HG03432 (cell line): ENCODE measurements around the gene CSMD2.

Source experiments
- ATAC-seq: cut with Tn5 transposase; IDR thresholded peaks from one replicate; pipeline ENCODE4 v1.9.1; 2021; ENCODE audit warnings: mild to moderate bottlenecking, moderate library complexity; ENCODE audit not compliant: unreplicated experiment

Gene CSMD2

DNA sequence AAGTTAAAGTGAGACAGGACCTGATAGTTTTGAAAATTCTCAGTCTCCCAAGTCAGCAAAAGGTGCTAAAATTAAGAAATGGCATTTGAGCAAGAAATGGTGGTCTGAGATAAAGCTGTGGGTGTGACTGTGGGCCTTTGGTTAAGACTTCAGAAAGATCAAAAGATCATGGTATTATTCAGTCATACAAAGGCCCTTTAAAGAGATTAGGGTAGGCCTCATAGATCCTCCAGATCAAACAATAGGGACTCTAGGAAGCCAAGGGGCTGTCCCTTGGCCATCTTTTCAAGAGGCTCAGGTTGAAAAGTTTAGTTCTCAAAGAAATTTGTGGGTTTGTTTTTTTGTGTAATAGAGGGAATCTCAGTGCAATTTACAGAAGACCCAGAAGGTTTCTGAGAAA, 292.8 kb downstream of the CSMD2 start:
- ATAC-seq: no peak

DNA sequence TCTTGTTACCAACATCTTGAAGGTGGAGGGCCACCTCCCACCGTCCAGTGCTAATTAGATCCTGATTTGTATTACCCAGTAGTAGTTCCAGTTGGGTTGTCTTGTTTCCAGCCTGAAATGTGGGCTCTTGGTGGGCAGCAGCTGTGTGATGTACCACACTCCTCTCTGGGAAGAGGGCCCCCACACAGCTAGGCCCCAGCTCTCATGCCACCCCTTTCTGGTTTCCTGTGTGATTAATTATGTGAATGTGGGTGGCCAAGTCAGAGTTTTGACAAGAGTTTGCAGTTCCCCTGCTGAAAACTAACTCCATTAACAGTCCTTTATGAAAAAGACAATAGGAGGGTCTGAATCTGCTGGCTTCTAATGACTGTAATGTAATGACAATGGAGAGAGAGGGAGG, 297.3 kb downstream of the CSMD2 start:
- no peak for ATAC-seq

DNA sequence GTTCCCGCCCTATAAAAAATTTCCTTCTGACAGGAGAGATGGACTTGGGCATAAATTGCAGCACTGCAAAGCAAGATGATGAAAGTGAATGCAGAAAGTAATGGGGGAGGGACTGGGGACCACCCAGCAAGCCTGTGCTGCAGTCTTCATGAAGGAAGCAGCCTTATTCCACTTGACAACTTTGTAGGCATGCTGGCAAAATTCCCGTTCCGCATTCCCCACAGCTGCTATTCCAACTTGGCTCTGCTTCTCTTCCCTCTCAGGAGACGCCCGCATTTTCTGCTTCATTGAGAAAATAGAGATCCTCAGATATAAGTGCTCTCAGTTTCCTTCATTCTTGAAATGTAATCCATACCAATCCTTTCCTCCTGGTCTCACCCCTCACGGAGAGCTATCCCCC, 298.7 kb downstream of the CSMD2 start:
- no peak for ATAC-seq

DNA sequence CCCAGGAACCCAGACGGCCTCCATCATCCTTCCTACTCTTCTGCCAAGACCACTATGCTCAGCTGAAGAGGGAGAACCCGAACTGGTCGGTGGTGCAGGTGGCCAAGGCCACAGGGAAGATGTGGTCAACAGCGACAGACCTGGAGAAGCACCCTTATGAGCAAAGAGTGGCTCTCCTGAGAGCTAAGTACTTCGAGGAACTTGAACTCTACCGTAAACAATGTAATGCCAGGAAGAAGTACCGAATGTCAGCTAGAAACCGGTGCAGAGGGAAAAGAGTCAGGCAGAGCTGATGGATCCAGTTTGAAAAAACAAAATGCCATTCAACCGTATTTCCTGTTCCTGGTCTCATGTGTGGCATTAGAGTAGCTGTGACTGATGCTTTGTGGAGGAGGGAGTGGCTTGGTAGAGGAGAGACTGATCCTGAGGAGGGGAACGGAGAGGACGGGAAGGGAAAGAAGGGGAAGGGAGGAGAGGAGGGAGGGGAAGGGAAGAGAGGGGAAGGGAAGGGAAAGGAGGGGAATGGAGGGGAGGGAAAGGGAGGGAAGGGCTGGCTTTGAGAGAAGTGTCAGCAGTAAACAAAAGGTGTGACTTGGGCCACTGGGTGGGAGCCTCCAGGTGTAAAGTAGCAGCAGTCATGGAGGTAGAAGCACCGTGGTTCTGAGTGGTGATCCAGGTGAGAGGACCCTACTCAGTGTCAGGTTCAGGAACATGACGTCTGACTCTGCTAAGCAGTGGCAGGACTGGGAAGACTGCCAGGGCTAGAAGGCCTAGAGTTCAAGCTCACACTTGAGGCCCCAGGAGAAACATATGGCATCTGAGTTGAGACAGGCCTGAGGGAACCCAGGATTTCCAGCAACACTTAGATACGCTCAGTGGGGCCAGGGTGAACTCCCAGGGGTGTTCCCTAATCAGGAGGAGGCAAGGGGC, 300.3 kb downstream of the CSMD2 start:
- ATAC-seq: no peak

DNA sequence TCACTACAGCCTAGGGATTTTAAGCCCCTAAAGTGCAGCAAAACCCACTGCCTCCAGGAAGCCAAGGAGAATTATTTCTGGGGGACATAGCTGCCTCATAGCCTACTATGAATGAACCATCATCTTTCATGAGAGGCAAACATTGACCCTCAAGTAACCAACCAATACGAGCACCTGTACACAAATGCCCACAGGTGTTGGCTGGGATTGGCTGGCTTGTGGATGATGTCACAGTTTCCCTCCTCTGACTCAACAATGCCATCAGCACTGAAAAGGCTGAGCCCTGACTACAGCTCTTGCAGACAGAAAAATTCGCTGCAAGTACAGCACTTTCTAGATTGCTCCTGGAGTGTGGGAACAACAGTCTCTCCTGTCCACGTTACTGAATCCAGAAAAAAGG, 301.3 kb downstream of the CSMD2 start, which contains the start of gene HMGB4:
TSS of gene HMGB4 (plus strand) at position 301 of the 400 bp plus-strand sequence. CDS start 113 bp downstream, outside the sequence.
- no peak for ATAC-seq

DNA sequence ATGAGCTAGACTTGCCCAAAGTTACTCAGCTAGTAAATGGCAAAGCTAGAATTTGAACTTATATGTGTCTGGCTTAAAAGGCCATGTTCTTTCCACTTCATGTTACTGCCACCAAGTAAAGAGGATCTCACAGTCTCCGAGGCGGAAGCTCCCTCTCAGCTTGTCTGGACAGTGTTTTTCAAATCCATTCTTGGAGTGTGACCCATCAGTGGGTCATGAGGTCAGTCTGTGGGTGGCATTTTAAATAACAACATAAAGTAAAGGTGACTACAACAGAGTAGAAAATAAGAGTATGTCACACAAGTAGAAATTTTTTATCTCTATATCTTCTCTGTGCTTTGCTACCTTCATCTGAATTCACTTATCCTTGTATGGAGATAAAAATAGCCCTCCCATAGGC, 304.4 kb downstream of the CSMD2 start:
- no peak for ATAC-seq

DNA sequence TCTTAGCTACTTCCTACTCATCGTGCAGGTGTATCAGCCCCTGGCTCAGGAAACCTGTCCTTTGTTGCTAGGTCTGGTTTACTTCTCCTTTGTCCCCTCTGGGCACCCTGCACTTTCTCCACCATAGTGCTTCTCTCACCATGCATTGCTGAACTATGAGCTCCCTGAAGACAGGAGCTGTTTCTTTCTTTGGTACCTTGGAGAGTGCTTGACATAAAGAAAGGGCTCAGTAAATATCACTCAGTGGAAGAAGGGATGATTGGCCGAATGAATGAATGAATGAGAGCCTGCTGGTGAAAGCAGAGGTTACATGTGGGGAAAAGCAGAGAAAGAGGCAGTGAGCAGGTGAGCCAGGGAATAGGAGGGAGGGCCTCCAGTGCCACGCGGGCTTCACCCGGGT, 310.9 kb downstream of the CSMD2 start:
- ATAC-seq: no peak

DNA sequence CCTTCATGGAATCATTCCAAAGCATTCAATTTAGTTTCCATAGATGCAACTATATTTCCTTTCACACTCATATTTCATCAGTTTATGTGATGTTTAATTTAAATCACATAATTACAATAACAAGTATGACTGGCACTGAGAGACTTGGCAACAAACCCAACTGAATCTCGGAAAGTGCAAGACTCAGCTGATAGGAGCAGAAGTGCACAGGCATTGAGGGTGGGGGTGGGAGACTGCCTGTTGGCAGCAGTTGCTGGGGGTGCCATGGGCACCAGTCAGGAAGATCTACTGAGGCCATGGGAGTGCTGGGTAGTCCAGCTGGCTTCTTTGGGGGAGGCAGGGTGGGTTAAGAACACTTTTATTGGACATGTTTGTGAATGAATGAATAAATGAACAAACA, 311.6 kb downstream of the CSMD2 start:
- ATAC-seq: no peak

DNA sequence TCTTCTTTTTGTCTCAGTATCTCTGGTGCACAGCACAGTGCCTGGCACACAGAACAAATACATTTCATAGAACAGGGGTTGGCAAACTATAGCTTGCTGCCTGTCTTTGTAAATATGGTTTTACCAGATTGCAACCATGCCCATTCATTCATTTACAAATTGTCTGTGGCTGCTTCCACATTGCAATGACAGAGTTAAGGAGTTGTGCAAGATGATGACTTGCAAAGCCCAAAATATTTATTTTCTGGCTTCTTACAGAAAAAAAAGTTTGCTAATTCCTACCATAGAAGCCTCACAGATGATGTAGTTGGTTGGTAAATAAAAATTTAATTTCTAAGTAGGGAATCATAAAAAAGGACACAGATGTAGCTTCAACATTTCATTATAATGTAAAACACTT, 312.3 kb downstream of the CSMD2 start:
- ATAC-seq: no peak

DNA sequence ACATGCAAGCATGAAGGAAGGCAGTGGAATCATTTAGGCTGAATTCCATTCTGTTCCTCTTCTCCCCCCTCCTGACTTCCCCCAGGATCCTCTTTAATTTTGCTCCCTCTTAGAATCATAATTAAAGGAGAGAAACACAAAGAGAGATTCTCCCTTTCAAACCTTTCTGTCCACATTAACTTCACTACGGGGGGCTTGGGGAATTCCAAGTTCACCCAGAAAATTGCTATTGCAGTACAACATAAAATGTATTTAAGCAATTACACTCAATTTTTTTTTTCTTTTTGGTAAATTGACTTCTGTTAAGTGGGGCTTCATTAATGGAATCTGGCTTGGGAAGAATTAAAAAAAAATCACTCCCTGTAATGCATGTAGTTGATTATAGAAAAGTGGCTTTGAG, 314.5 kb downstream of the CSMD2 start:
- ATAC-seq: no peak

DNA sequence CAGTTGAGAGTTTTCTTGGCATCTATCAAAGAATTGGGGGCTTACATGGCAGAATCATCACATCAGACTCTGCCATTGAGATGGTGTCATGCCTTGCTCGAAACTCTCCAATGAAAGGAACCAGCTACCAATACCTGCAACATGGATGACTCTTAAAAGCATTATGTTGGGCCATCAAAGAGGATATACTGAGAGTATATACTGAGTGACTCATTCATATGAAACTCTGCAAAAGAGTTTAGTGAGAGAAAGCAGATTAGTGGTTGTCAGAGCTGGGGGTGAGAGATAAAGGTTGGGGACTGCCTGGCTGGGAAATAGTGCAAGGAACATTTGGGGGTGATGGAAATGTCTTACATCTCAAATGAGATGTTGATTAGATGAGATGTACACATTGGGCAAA, 315.8 kb downstream of the CSMD2 start:
- no peak for ATAC-seq

DNA sequence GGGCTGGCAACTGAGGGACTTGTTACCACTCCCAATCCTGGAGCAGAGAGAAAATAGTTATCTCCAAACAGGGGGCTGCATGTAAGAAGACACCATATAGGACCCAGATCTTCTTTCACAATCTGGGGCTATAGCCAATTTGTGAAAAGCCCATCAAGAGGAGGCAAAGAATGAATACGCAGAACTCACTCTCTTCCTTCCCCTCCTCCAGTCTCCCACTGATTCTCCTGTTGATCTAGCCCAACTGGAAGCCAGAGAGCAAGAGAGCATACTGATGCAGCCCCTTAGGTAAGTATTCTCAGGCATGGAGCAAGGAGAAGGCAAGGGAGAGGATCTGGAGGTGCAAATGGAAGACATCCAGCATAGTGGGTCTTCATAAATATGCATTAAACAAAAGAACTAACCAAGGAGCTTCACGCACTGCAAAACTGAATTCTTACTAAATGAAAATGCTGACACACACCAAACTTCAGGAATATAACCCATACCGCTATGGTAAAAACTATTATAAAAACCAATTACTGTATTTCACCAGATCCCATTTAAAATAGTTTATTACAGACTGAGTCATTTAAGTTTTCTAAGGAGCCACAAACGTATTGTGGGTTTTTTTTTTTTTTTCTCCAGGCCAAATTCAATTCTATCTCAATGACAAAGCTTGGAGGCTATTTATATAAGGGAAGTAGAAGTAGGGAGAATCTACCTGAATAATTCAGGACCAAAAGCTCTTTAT, 316.7 kb downstream of the CSMD2 start:
- ATAC-seq: no peak

DNA sequence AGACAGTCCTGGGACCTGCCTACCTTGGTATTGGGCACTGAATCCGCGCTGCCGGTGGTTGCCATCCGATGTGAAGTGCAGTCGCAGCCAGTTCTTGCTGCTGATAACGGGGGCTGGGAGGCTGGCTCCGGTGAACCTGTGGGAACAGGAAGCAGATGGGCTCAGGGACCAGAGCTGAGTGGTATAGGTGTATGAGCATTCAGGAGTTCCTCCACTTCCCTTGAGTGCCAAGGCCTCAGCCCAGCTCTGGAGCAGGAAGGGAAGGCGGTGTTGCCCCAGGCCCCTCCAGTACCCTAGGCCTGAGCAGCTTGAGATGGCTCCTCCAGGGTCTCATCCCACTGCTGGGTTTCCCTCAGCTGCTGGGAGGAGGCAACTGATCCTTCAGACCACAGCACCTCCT, 318.2 kb downstream of the CSMD2 start:
- ATAC-seq: no peak

DNA sequence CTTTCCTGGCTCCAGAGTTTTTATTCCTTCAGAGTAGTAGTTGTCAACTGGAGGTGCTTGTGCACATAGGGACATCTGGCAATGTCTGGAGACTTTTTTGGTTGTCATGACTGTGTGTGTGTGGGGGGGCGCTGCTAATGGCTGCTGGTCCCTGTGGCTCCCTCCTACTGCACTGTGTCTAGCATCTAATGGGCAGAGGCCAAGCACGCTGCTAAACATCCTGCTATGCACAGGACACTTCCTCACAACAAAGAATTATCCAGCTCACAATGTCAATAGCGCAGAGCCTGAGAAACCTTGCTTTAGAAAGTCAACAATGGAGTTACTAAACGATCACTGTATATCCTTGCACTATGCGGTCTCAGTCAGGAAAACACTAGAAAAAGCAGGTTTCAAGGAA, 320.9 kb downstream of the CSMD2 start:
- no peak for ATAC-seq

DNA sequence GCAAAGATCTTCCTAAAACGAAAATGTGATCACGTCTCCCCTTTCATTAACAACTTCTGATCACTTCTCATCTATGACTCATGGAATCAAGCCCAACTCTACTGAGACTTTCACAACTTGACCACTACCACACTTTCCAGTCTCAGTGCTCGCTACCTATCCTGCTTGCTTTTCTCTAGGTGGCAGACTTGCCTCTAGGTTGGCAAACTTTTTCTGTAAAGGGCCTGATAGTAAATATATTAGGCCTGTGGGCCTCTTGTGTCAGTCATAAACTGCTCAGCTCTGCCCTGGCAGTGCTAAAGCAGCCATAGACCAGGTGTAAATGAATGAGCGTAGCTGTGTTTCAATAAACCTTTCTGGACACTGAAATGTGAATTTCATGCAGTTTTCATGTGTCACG, 322.7 kb downstream of the CSMD2 start:
- ATAC-seq: no peak

DNA sequence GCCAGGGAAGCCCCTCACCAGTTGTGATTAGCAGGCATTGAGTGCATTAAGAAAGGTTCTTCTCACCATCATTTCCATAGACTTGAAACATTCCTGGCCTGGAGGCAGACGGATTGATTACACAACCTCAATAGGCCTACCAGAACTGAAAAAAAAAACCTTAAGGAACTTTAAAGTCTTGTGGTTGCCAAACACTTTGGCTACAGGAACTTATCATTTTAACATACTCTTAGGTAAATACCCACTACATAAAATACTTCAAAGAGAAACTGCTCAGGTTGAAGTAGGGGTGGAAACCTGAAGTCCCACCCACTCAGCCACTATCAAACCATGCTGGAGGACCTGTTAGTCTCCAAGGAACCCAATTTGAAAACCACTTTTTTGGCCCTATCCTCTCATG, 323.5 kb downstream of the CSMD2 start:
- ATAC-seq: no peak

DNA sequence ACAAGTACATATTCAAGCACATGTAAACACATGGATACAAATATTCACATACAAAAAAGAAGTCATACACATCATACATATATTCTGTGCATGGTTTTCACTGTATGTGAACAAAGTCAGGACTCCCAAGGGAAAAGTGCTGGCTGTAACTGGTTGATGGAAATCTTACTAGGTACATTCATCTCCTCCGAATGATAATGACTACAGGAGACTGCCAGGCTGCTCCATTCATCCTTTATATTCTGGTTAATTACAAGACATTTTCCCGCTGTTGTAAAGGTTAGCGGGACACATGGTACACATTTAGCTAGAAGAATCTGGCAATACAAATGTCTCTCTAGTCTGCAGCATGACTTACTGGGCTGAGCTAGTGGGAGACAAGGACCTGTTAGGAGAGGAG, 327.4 kb downstream of the CSMD2 start:
- no peak for ATAC-seq

DNA sequence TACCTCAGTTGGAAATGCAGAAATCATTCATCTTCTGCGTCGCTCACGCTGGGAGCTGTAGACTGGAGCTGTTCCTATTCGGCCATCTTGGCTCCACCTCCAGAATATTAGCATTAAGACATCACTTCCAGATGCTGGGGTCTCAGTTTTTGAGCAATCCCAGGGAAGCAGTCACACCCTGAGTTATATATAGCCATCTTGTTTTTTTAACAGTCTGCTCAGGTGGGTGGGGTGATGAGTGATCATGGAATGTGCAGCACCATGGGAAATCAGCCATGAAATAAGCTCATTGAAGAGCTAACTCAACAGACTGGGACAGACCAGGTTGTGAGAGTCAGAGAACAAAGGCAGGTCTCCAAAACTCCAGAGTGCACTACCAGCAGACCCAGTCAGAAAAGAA, 328.1 kb downstream of the CSMD2 start:
- no peak for ATAC-seq

DNA sequence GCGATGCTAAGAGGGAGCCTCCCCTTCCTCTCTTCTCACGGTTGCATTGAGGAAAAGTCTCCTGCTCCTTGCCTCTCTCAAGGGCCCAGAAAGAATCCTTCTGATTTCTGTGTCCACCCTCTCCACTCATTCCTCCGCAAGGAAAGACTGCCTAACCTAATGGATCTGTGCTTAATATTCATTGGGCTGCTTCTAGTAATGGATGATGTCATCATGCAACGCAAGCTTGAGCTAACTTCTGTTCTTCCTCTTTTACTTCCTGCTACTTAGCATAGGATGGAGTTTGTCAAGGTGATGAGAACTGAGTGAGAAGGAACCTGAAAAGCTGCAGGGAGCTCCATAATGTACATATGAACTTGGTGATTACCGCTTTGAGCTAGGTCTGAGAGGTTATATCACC, 336.4 kb downstream of the CSMD2 start:
- ATAC-seq: no peak

DNA sequence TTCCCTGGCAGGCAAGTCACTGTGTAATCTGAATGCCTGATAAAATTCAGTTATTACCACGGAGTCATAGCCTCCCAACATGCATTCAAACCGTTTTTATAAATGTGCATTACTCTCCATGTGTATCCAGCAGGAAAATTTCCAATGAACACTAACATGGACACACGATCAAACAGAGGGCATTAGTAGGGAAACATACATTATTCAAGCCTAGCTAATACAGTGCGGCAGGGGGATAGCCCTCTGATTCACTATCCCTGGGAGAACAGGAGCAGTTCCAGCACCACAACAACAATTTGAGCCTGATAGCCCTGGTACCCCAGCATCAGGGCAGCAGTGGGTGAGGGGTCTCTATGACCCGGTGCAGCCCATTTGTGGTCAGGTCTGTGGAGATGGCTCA, 337.0 kb downstream of the CSMD2 start:
- ATAC-seq: no peak

DNA sequence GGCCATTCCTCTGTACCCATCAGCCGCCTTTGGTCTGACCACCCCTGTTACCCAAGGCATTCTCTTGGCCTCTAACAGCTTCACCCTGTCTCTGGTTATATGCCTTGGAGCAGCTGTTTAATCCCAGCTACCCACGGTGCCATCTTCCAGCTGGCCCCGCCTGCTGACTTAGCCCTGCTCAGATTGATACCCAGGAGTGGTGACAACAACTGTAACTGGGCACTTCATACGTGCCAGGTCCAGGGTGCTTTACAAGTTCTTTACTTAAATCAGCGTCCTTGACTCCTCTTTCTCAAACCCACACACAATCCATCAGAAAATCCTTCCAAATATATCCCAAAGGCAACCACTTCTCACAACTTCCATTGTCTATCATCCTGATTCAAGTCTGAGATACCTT, 338.3 kb downstream of the CSMD2 start:
- ATAC-seq: no peak

DNA sequence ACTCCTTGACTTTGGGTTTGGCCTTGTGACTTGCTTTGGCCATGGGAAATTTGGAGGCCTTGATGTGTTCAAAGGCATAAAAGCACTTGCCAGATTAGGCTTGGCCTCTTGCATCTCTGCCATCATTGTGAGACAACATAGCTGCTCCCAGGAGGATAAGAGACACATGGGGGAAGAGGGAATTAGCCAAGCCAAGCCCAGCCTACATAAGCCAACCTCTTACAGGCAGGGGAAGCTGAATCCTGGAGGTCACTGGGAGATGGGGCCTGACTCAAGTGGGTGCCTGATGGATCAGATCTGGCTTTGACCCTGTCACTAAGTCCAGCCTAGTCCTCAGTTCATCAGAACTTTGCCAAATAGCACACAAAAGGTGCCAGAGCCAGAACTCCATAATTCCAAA, 338.7 kb downstream of the CSMD2 start:
- ATAC-seq: no peak
